Left lung (tissue), 10 donors: ENCODE data around the gene SPRED1. TPM values are rescaled to one million over a fixed set of nuclear protein-coding genes. Genes with fewer than 3 reads are reported as not detected.

Experiments used
- ATAC-seq: fragments of 200-7000 bp; cut with Tn5 transposase; one replicate; pipeline ENCODE4 v1.9.1; 2020; ENCODE audit warnings: moderate library complexity
- DNase-seq, 4 donors: peaks; one replicate each; pipeline ENCODE4 v3.0.0-alpha.2; 2013 to 2020
- H3K27ac ChIP-seq, 2 donors: fragments of 200-600 bp; sonication (generic) in 1 of 2; one replicate each; pipeline versions ENCODE4 v1.5.0 to v1.8.0; 2020 to 2021
- H3K27me3 ChIP-seq, 2 donors: fragments of 200-600 bp; sonication (generic) in 1 of 2; one replicate each; pipeline versions ENCODE4 v1.5.0 to v1.8.0; 2020 to 2021
- H3K36me3 ChIP-seq, 2 donors: fragments of 200-600 bp; sonication (generic) in 1 of 2; one replicate each; pipeline versions ENCODE4 v1.5.0 to v1.8.0; 2020 to 2021
- H3K4me1 ChIP-seq, 2 donors: fragments of 200-600 bp; one replicate each; pipeline ENCODE4 v1.8.0; 2021
- H3K4me3 ChIP-seq, 2 donors: fragments of 200-600 bp; sonication (generic) in 1 of 2; one replicate each; pipeline versions ENCODE4 v1.5.0 to v1.8.0; 2020 to 2021; ENCODE audit warnings: mild to moderate bottlenecking in 1 of 2
- H3K9me3 ChIP-seq, 2 donors: fragments of 200-600 bp; sonication (generic) in 1 of 2; one replicate each; pipeline versions ENCODE4 v1.5.0 to v1.8.0; 2020 to 2021
- CTCF ChIP-seq, 2 donors: fragments of 200-600 bp; sonication (generic) in 1 of 2; IDR thresholded peaks; one replicate each; pipeline versions ENCODE4 v1.5.0 to v1.8.0; 2021; ENCODE audit warnings: antibody characterized with exemption in 2 of 2
- intact Hi-C, 2 donors: fragments of 100-400 bp; cut with DNase I; formaldehyde crosslinking; loops; one replicate each; pipeline versions ENCODE4 v1.11.2 to v1.14.2; 2022
- polyA plus RNA-seq, 6 donors: library from polyadenylated mRNA; unstranded; fragments of 120-200 nt; gene quantifications; one replicate each; pipeline ENCODE4 v1.2.1, GENCODE V29; 2013; ENCODE audit not compliant: insufficient read length in 6 of 6
- total RNA-seq, 2 donors: library from RNA; stranded (reverse); fragmentation: NEBNext Ultra II Directional; extraction: Animal tissue kit (Norgen Biotek cat#: 25700); gene quantifications; one replicate each; pipeline ENCODE4 v1.2.1, GENCODE V29; 2021
- donor health status: DM: no; HTN: yes; CAD: no.
- donor health status: DM: no; HTN: no; CAD: no.

SPRED1 gene
- total and polyA plus RNA-seq, 8 donors, result 36.3 to 59.4 (median 44.6) TPM

- ATAC-seq (no peak), DNase-seq (peak in 2 of 4 donors; percentile 73 to 77)
- no peaks in the 10 kb centered on the region for H3K27me3 ChIP-seq
- intact Hi-C loops, result no loop called here
- H3K9me3 ChIP-seq, result no peaks in the 10 kb centered on the region
- H3K4me1 ChIP-seq, result no peaks in the 10 kb centered on the region
- H3K27ac ChIP-seq, result no peak overlapping the region
- no peak for TF ChIP-seq CTCF (IDR thresholded peaks at IDR 0.05)
- no peak overlapping the region for H3K4me3 ChIP-seq
- H3K36me3 ChIP-seq, result no peaks in the 10 kb centered on the region
These were observed 121.4 kb downstream of the SPRED1 start for GRCh38 chr15:38374029-38374428.

- DNase-seq, result no peak
- no peak for TF ChIP-seq CTCF (IDR thresholded peaks at IDR 0.05)
These were observed 121.9 kb downstream of the SPRED1 start for GRCh38 chr15:38374556-38374955.

GRCh38 chr15:38376081-38376480 lies 123.4 kb downstream of the SPRED1 start:
- ATAC-seq, result no peak
- no peak for TF ChIP-seq CTCF (IDR thresholded peaks at IDR 0.05)
- no peak for DNase-seq

More at GRCh38 chr15:38374556-38374955, 121.9 kb downstream of the SPRED1 start:
- intact Hi-C loops, result no loop called here
- Histone ChIP-seq H3K27me3 (no peaks in the 10 kb centered on the region), H3K4me3 (no peak overlapping the region), H3K9me3 (no peaks in the 10 kb centered on the region), H3K36me3 (no peaks in the 10 kb centered on the region), H3K27ac (no peak overlapping the region), H3K4me1 (no peaks in the 10 kb centered on the region)
- peak; percentile 49 for ATAC-seq

GRCh38 chr15:38377636-38378035 lies 125.0 kb downstream of the SPRED1 start:
- H3K4me3 ChIP-seq, result no peak overlapping the region
- no peaks in the 10 kb centered on the region for H3K36me3 ChIP-seq
- peak overlapping the region in 1 of 2 donors; percentile 23 for H3K27ac ChIP-seq
- intact Hi-C loops, result no loop called here
- ATAC-seq (peak; percentile 19), DNase-seq (peak in 2 of 4 donors; percentile 54 to 59)
- no peaks in the 10 kb centered on the region for H3K9me3 ChIP-seq
- no peaks in the 10 kb centered on the region for H3K27me3 ChIP-seq
- no peaks in the 10 kb centered on the region for H3K4me1 ChIP-seq
- TF ChIP-seq CTCF (IDR thresholded peaks at IDR 0.05), result no peak

More at GRCh38 chr15:38376081-38376480, 123.4 kb downstream of the SPRED1 start:
- H3K27ac ChIP-seq, result no peak overlapping the region
- no peaks in the 10 kb centered on the region for H3K9me3 ChIP-seq
- no peaks in the 10 kb centered on the region for H3K36me3 ChIP-seq
- H3K4me1 ChIP-seq, result no peaks in the 10 kb centered on the region
- H3K27me3 ChIP-seq, result no peaks in the 10 kb centered on the region
- intact Hi-C loops, result no loop called here
- no peak overlapping the region for H3K4me3 ChIP-seq

- H3K4me1 ChIP-seq, result no peaks in the 10 kb centered on the region
- peak overlapping the region in 1 of 2 donors; percentile 23 for H3K27ac ChIP-seq
- intact Hi-C loops, result no loop called here
- H3K4me3 ChIP-seq, result no peak overlapping the region
- H3K36me3 ChIP-seq, result no peaks in the 10 kb centered on the region
- ATAC-seq (peak; percentile 48), DNase-seq (peak in 3 of 4 donors; percentile 41 to 58 (median 44))
- H3K27me3 ChIP-seq, result no peaks in the 10 kb centered on the region
- H3K9me3 ChIP-seq, result no peaks in the 10 kb centered on the region
- TF ChIP-seq CTCF (IDR thresholded peaks at IDR 0.05), result no peak
These were observed 125.5 kb downstream of the SPRED1 start for GRCh38 chr15:38378161-38378560.
